HUDEP-2 (cell line): ENCODE data around the gene SSBP1.
A peak's percentile ranks its signal among the peaks of the same experiment; 100 is the strongest.
"Not testable (repeated sequence)": the region's sequence is repeated elsewhere in the genome, so short reads cannot be mapped to it uniquely, and the experiment has no call there.

Experiments used
- DNase-seq, 76 experiments: peaks; one replicate each; lab custom pipeline; 2025; ENCODE audit not compliant: unreplicated experiment in 76 of 76; lab: John Stamatoyannopoulos, UW

The SSBP1 gene

GRCh38 chr7:141737836-141738591 lies at the start of gene SSBP1:
Gene SSBP1 (plus strand): TSS chr7:141738358. CDS start chr7:141739167, 809 bp downstream.
- peak in 75 of 76 experiments; percentile 45 to 95 (median 86) for DNase-seq

- not testable (repeated sequence) for DNase-seq
These were observed 48.9 kb upstream of the SSBP1 start for GRCh38 chr7:141689072-141689825.

DNA sequence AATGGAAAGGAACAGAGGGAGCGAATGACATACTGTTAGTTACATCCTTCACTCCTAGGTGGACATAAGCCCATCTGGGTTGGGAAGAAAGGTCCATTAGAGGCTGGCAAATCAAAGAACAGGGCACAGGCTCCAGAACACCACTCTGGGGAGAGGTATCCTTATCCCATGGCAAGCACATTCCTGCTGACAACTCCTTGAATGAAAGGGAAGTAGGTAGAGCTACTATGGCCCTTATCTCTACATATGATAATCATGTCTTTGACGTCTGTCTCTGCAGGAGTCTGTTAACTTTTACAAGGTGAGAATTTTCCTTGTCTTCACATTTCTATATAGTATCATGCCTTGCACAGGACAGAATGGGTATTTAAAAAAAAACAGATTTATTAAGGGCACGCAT lies 46.6 kb upstream of the SSBP1 start:
- no peak for DNase-seq

- DNase-seq: no peak
These were observed 46.2 kb upstream of the SSBP1 start for GRCh38 chr7:141691961-141692360.

DNA sequence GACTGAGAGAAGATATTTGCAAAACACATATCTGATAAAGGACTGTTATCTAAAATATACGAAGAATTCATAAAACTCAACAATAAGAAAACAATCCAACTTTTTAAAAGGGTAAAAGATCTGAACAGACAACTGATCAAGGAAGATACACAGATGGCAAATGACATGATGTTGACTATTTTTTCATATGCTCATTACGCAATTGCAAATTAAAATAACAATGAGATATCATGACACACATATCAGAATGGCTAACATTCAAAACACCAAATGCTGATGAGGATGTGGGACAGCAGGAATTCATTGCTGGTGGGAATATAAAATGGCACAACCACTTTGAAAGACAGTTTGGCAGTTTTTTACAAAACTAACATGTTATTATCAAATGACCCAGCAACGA lies 45.1 kb upstream of the SSBP1 start:
- DNase-seq: no peak

DNA sequence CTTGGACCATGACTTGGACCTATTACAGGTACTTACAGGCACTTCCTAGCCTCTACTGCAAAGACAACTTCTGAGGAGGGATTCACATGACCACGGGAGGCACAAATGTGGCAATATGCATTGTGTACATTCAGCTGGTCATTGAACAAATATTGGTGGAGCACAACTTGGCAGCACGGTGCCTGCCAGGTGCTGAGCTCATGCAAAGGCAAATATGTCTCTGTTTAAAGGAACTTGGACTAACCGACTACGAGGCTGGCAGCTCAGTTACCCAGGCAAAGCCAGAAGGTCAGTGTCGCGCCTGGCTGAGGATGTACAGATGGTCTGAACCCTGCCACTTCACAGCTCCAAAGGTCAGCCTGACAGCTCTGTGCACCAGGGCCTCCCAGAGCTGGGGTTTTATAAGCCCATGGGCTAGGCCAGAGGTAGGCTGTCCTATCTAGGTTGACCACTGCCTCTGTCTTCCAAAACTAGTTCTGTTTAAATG lies 42.3 kb upstream of the SSBP1 start:
- no peak for DNase-seq

DNA sequence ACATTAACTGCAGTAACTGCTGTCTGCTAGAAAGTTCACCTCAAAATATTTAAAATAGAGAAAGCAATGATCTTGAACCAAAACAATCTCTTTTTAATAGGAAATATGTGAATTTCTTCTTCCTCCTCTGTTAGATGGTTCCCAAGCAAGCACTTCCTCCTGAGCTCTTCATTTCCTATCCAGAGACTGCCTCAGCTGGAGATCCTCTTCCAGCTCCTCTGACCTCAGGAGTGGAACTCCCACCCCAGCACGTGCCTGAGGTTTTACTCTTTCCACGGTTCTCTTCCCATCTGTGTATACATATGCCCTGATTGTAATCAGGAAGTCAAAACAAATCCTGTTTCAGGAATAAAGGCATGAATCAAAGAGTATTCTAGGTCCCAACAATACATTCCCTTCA lies 41.8 kb upstream of the SSBP1 start:
- DNase-seq: no peak

DNA sequence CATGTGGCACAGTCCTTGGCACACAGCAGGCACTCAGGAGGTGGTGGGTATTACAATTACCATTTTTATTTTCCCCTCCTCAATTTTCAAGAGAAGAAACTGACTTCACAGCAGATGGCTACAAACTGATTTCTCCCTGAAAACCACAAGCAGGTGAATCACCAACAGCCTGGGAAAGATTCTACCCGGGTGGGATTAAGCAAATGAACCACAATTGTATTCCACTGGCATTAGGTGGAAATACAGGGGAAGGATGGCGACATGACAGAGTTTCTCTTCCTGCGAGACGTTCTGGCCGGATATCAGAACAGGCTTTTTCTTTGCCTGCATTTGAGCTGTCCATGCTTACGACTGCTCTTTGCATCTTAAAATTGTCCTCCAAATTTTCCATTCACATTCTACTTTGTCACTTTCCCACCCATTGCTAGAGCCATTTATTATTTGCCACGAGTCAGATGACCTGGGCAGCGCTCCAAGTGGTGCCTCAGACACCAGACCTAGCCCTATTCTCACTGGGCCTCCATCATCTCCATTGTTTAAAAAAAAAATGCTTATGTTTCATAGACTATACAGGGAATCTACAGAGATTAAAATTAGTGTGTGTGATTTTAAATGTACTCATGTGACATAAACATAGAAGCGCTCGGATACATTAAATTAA lies 40.8 kb upstream of the SSBP1 start:
- DNase-seq: no peak

DNA sequence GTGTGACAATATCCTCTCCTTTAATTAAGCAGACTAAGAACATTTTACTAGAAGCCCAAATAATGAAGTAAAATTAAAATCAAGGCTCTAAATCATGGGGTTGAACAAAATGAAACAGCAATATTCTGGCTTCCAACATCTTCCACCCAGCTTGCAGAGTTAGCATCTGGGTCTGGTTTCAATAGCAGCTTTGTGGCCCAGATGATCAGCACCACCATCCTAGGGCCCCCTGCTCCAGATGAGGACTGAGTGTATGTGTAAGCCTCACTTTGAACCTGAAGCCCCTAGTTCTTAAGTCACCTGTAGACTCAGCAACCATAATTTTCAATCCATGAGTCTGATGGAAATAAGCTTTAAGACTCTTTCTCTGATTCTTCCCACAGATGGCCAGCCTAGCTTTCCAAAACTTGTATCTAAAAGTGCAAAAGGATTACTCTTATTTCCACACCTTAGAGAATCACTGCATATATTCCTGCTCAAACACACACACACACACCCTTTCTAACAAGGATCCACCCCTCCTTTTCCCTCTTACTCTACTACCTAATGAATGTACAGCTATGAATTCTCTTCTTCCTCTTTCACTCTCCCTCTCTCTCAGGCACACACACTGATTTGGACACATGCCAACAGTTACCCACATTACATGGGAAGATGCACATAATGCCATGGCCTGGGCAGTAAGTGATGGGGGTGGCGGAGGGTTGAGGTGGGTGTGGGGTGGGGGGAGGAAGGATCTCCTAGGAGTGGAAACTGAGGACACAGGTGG lies 39.7 kb upstream of the SSBP1 start:
- DNase-seq: no peak

DNA sequence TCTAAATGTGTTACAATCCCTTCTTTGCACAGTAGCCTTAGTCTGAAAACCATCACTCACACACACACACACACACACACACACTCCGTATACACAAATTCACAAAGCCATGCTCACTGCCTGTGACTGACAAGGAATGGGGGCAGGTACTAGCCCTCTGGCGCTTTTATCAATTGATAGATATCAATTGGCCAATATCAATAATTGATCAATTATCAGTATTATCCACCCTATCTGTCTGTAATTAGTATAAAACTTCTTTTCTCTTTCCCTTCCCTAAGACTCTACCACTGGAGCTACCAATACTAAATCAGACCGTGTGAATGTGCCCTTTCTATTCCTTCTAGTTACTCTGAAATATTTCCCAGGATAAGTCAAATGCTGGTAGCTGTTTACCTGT lies 38.3 kb upstream of the SSBP1 start:
- DNase-seq: no peak

DNA sequence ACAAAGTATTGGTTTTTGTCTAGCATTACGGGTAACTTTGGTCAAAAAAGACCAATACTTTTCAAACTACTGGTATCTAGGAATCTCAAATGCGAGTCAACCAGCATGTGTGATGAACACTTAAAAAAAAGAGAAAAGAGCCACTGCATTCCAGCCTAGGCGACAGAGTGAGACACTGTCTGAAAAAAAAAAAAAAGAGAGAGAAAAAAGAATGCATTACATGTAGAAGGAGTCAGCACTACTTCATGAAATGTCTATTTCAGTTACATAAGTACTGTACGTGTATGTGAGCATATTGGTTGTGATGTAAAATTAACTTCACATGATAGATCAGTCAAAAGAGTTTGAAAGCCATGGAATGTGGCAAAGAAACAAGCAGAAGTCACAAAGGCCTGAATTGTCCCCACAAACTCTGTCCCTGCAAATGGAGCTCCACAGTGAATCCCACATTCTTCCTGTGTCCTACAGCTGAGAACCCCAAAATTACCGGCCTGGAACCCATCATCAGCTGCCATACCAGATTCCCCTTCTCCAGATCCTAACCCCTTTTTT lies 37.8 kb upstream of the SSBP1 start:
- no peak for DNase-seq

- no peak for DNase-seq
These were observed 37.2 kb upstream of the SSBP1 start for GRCh38 chr7:141700848-141701371.

- DNase-seq: peak in 1 of 76 experiments; percentile 1
These were observed 36.6 kb upstream of the SSBP1 start for GRCh38 chr7:141701489-141702046.

GRCh38 chr7:141702047-141702567 lies 36.1 kb upstream of the SSBP1 start, which contains the start of gene DENND11:
Gene DENND11 (minus strand): TSS chr7:141702166. CDS start chr7:141702153, 13 bp downstream.
- peak in 7 of 76 experiments; percentile 3 to 26 (median 13) for DNase-seq

- no peak for DNase-seq
These were observed 35.3 kb upstream of the SSBP1 start for GRCh38 chr7:141702892-141703291.

DNA sequence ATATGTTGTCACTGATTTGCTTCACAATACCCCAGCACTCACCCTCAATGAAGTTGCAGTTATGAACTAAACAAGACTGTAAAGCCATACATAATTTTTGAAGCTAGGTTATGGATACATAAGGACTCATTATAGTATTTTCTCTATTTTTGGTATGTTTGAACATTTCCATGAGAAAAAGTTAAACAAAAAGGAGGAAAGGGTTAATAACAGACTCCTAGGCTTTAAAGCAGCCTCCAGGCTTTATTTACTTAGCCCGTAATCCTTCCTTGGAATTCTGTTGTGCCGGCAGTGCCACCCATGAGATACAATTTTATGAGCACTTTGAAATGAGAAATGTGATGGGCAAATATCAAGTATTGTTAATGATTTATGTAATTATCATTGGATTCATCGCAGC lies 34.0 kb upstream of the SSBP1 start:
- DNase-seq: no peak

GRCh38 chr7:141704741-141705140 lies 33.4 kb upstream of the SSBP1 start:
- DNase-seq: no peak

GRCh38 chr7:141706239-141707064 lies 31.7 kb upstream of the SSBP1 start:
- no peak for DNase-seq

DNA sequence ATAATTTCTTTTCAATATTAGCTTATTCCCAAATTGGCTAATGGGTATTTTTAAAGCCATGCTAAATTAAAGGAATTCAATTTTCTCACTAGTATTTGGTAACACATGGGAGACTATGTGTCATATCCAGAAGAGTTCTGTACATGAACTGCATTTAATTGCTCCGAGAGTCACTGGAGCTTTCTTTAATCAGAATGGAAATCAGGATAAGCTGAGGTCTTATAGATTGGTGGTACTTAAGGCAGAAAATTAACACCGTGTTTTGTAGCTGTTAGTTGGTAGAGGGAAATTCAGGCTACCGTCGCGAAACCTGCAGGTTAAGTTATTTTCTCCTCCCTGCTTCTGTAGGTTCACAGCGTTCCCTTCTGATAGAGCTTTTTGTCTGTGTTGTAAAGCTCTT lies 29.8 kb upstream of the SSBP1 start, which contains the start of gene WEE2:
Gene WEE2 (plus strand): TSS at position 3 of the 400 bp plus-strand sequence. CDS start 406 bp downstream, outside the sequence.
- no peak for DNase-seq
